ENCODE measurements around the gene FKBP1A.

DNA sequence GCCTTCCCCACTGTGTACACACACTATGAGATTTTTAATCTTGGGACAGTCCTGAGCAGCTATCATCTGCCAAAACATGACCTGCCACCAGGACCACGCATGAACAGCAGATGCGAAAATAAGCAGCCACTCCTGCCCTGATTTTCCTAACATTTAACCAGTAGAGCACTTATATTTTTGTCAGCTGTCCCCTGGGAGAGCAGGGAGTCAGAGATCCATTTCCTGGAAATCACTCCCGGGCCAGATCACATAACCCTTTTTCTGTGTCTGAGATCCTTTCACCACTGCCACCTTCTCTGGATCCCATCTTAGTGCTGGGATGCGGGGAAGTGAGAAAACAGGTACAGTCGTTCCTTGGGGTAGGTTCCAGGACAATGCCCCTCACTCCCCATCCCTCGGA, 69.6 kb downstream of the FKBP1A start:
- TF ChIP-seq, protein P1, sequence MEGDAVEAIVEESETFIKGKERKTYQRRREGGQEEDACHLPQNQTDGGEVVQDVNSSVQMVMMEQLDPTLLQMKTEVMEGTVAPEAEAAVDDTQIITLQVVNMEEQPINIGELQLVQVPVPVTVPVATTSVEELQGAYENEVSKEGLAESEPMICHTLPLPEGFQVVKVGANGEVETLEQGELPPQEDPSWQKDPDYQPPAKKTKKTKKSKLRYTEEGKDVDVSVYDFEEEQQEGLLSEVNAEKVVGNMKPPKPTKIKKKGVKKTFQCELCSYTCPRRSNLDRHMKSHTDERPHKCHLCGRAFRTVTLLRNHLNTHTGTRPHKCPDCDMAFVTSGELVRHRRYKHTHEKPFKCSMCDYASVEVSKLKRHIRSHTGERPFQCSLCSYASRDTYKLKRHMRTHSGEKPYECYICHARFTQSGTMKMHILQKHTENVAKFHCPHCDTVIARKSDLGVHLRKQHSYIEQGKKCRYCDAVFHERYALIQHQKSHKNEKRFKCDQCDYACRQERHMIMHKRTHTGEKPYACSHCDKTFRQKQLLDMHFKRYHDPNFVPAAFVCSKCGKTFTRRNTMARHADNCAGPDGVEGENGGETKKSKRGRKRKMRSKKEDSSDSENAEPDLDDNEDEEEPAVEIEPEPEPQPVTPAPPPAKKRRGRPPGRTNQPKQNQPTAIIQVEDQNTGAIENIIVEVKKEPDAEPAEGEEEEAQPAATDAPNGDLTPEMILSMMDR (IDR thresholded peaks at IDR 0.05; ENCODE audit: low read depth, low read length): no peak
- no peak for TF ChIP-seq EZH2phosphoT487 (IDR thresholded peaks at IDR 0.05; ENCODE audit: low read depth)

All from OCI-LY3 (cell line).